ENCODE measurements around the gene ARHGEF37. TPM values are rescaled to one million over a fixed set of nuclear protein-coding genes. Genes with fewer than 3 reads are reported as not detected.
"Not testable (repeated sequence)": the region's sequence is repeated elsewhere in the genome, so short reads cannot be mapped to it uniquely, and the experiment has no call there.

ARHGEF37 gene
- total RNA-seq, 1 donor from 2014 or later, result 4.5 TPM

- peaks cover 6% of the 10 kb centered on the region for H3K4me1 Mint-ChIP-seq (ENCODE audit: unreplicated experiment)
- H3K36me3 Mint-ChIP-seq (ENCODE audit: low read depth, unreplicated experiment), result peaks cover 6% of the 10 kb centered on the region
- H3K9me3 Mint-ChIP-seq (ENCODE audit: unreplicated experiment), result no peaks in the 10 kb centered on the region
- DNase-seq (ENCODE audit: low spot score), result no peak
- H3K4me3 Mint-ChIP-seq (ENCODE audit: unreplicated experiment), result no peak overlapping the region
- no peak overlapping the region for H3K27ac Mint-ChIP-seq (ENCODE audit: unreplicated experiment)
- peak; percentile 39 for TF ChIP-seq CTCF (IDR thresholded peaks at IDR 0.05; ENCODE audit: unreplicated experiment)
- peaks cover 6% of the 10 kb centered on the region for H3K27me3 Mint-ChIP-seq (ENCODE audit: unreplicated experiment)
These were observed 86.6 kb downstream of the ARHGEF37 start for GRCh38 chr5:149667829-149668330.

- not testable (repeated sequence) for H3K4me1 Mint-ChIP-seq (ENCODE audit: unreplicated experiment); H3K4me3 Mint-ChIP-seq (ENCODE audit: unreplicated experiment); H3K36me3 Mint-ChIP-seq (ENCODE audit: low read depth, unreplicated experiment); H3K27ac Mint-ChIP-seq (ENCODE audit: unreplicated experiment); H3K27me3 Mint-ChIP-seq (ENCODE audit: unreplicated experiment); H3K9me3 Mint-ChIP-seq (ENCODE audit: unreplicated experiment); DNase-seq (ENCODE audit: low spot score)
These were observed 88.0 kb downstream of the ARHGEF37 start for GRCh38 chr5:149669273-149669672.

- Mint-ChIP-seq H3K27ac (ENCODE audit: unreplicated experiment) (no peak overlapping the region), H3K9me3 (ENCODE audit: unreplicated experiment) (no peaks in the 10 kb centered on the region), H3K27me3 (ENCODE audit: unreplicated experiment) (peaks cover 6% of the 10 kb centered on the region), H3K4me3 (ENCODE audit: unreplicated experiment) (no peak overlapping the region), H3K36me3 (ENCODE audit: low read depth, unreplicated experiment) (peaks cover 6% of the 10 kb centered on the region), H3K4me1 (ENCODE audit: unreplicated experiment) (peaks cover 8% of the 10 kb centered on the region)
- DNase-seq (ENCODE audit: low spot score), result no peak
- no peak for TF ChIP-seq CTCF (IDR thresholded peaks at IDR 0.05; ENCODE audit: unreplicated experiment)
These were observed 90.2 kb downstream of the ARHGEF37 start for GRCh38 chr5:149671544-149671943.

GRCh38 chr5:149672701-149673476 lies 91.6 kb downstream of the ARHGEF37 start:
- no peak overlapping the region for H3K4me3 Mint-ChIP-seq (ENCODE audit: unreplicated experiment)
- H3K36me3 Mint-ChIP-seq (ENCODE audit: low read depth, unreplicated experiment), result peaks cover 6% of the 10 kb centered on the region
- TF ChIP-seq CTCF (IDR thresholded peaks at IDR 0.05; ENCODE audit: unreplicated experiment), result no peak
- H3K9me3 Mint-ChIP-seq (ENCODE audit: unreplicated experiment), result no peaks in the 10 kb centered on the region
- H3K27ac Mint-ChIP-seq (ENCODE audit: unreplicated experiment), result no peak overlapping the region
- DNase-seq (ENCODE audit: low spot score), result no peak
- H3K4me1 Mint-ChIP-seq (ENCODE audit: unreplicated experiment), result peaks cover 8% of the 10 kb centered on the region
- H3K27me3 Mint-ChIP-seq (ENCODE audit: unreplicated experiment), result peaks cover 2% of the 10 kb centered on the region

GRCh38 chr5:149674686-149675085 lies 93.4 kb downstream of the ARHGEF37 start:
- no peak for TF ChIP-seq CTCF (IDR thresholded peaks at IDR 0.05; ENCODE audit: unreplicated experiment)
- Mint-ChIP-seq H3K4me3 (ENCODE audit: unreplicated experiment) (no peak overlapping the region), H3K36me3 (ENCODE audit: low read depth, unreplicated experiment) (peaks cover 6% of the 10 kb centered on the region), H3K27ac (ENCODE audit: unreplicated experiment) (no peak overlapping the region), H3K9me3 (ENCODE audit: unreplicated experiment) (no peaks in the 10 kb centered on the region), H3K27me3 (ENCODE audit: unreplicated experiment) (peaks cover 2% of the 10 kb centered on the region), H3K4me1 (ENCODE audit: unreplicated experiment) (peaks cover 9% of the 10 kb centered on the region)
- no peak for DNase-seq (ENCODE audit: low spot score)

All from endothelial cell (in vitro differentiated cells).